HG03457 (cell line): ENCODE results near the gene PDK2.

Source experiments
- ATAC-seq: cut with Tn5 transposase; IDR thresholded peaks from one replicate; pipeline ENCODE4 v1.9.1; 2021; ENCODE audit warnings: moderate number of reproducible peaks; ENCODE audit not compliant: unreplicated experiment

The PDK2 gene

DNA sequence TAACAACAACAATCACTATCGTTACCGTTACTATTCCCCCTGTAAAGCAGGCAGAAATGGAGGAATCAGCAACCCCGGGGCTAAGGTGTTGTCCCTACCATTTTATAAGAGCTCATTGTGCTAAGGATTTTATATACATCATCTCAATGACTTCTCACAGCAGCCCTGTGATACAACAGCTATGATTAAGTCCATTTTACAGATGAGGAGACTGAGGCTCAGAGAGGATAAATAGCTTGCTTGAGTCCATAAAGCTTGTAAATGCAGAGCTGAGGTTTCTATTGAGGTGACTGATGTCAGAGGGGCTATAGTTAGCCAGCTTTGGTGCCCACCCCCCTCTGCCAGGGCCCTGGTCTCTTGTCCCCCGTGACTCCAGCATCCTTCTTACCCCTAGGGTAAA, 16.7 kb upstream of the PDK2 start:
- ATAC-seq: no peak

DNA sequence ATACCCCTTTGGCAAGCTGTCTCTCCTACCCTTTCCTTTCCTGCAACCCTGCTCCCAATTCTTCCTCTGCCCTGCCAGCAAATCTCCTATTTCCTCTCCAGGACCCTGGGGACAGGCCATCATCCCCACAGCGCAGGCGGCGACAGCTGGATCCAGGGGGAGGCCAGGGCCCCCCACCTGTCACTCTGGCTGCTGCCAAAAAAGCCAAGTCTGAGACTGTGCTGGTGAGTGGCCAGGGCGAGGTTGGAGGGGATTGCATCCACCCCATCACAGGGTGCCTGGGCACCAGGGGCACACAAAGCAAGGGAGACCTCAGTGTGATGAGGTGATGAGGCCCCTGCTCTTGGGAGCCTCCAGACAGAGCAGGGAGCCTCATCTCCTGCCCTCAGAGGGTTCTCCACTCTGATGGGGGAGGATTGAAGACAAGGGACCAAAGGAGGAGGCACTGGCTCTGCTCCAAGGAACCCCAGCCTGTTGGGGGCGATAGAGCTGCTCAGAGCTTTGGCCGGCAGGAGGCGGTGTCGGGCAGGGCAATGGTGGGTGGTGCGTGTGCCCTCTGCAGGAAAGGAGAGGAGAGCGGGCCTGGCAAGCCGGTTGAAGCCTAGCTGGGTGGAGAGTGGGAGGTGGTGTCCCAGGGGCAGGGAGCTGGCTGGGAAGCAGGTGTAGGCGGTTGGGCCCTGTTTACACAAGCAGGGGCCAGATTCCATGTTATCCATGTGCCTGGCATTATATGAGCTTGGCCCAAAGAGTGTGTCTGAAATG, 15.6 kb upstream of the PDK2 start:
- no peak for ATAC-seq

DNA sequence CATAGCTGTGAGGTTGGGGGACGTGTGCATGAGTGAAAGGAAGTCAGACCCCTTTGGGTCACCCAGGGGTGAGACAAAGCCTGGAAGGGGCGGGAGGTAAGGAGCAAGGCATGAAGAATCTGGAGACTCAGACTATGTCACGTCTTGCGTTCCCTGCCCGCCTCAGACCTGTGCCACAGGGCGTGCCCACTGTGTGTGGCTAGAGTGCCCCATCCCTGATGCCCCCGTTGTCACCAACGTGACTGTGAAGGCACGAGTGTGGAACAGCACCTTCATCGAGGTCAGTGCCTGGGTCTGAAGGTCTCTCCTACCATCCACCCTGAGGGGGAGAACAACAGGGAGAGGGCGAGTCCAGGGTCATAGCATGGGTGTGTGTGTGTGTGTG, 15.1 kb upstream of the PDK2 start:
- no peak for ATAC-seq

DNA sequence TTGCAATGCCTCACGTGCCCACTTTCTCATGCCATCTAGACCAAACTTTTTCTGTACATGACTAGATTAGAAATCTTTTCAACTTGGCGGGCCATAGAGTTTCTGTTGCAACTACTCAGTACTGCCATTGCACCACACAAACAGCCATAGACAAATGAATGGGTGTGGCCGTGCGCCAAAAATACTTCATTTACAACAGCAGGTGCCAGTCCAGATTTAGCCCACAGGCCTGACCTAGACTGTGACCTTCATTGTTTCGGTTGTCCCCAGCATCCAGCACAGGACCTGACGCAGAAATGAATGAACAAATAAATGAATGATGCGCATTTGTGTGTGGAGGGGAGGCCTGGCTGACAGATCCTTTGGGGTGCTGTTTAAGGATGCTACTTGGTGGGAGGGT, 14.3 kb upstream of the PDK2 start:
- no peak for ATAC-seq

DNA sequence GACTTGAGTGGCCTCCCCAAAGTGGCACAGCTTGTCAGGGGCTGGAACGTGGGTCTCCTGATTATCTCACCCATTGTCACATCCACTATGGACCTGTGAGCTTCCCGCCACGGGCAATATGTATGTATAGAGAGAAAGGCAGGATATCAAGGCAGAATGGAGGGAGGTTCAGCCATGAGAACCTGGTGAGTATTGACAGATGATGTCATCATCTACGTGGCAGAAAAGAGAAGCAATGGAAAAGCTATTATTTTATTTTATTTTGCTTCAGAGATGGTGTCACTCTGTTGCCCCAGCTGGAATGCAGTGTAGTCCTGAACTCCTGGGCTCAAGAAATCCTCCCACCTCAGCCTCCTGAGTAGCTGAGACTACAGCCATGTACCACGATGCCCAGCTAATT, 13.4 kb upstream of the PDK2 start:
- ATAC-seq: no peak

DNA sequence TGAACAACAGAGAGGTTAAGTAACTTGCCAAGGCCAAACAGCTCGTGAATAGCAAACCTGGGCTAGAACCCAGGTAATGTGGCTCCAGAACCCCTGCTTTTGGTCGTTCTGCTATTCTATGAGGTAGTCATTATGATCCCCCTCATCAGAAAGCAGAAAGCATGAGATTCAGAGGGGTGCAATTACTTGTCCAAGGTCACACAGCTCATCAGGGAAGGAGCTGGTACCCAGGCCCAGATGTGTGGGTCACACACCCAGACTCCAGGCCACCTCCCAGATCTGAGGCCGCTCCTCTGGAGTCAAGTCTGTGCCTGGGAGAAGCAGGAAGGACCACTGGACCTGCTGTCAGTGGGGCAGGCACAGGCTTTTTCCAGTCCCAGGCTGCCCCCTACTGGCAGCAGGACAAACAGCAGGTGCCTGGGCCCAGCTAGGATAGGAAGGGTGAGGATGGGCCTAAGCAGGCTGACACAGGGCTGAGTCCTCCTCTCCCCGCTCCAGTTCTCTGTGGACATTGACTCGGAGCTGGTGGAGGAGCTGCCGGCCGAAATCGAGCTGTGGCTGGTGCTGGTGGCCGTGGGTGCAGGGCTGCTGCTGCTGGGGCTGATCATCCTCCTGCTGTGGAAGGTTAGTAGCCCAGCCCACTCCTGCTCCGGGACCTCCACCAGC, 7.8 kb upstream of the PDK2 start:
- ATAC-seq: no peak

DNA sequence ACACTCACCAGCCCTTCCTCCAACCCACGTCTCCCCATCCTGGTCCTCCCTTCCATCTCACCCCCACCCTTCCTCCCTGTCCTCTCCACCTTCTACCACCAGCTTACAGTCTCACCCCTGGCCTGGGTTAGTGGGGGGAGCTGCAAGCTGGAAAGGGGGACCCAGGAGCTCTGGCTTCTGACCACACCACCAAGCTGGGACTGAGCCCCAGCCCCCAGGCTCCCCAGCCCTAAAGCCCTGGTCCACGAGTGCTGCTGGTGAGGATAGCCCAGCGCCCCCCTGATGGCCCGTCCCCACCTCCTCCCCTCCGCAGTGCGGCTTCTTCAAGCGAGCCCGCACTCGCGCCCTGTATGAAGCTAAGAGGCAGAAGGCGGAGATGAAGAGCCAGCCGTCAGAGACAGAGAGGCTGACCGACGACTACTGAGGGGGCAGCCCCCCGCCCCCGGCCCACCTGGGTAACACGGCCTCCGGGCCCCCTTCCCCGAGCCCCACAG, 7.2 kb upstream of the PDK2 start:
- no peak for ATAC-seq

DNA sequence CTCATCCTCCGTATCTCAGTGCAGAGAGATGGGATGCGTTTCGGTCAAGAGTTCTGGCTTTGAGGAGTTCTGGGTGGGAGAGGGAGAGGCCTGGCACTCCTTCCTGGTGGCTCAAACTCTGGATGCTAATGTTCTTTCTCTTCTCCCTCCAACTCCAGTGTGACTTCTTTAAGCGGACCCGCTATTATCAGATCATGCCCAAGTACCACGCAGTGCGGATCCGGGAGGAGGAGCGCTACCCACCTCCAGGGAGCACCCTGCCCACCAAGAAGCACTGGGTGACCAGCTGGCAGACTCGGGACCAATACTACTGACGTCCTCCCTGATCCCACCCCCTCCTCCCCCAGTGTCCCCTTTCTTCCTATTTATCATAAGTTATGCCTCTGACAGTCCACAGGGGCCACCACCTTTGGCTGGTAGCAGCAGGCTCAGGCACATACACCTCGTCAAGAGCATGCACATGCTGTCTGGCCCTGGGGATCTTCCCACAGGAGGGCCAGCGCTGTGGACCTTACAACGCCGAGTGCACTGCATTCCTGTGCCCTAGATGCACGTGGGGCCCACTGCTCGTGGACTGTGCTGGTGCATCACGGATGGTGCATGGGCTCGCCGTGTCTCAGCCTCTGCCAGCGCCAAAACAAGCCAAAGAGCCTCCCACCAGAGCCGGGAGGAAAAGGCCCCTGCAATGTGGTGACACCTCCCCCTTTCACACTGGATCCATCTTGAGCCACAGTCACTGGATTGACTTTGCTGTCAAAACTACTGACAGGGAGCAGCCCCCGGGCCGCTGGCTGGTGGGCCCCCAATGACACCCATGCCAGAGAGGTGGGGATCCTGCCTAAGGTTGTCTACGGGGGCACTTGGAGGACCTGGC, 6.0 kb upstream of the PDK2 start:
- no peak for ATAC-seq

DNA sequence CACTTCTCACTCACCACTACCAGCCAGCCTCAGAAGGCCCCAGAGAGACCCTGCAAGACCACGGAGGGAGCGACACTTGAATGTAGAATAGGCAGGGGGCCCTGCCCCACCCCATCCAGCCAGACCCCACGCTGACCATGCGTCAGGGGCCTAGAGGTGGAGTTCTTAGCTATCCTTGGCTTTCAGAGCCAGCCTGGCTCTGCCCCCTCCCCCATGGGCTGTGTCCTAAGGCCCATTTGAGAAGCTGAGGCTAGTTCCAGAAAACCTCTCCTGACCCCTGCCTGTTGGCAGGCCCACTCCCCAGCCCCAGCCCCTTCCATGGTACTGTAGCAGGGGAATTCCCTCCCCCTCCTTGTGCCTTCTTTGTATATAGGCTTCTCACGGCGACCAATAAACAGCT, 5.1 kb upstream of the PDK2 start:
- no peak for ATAC-seq

DNA sequence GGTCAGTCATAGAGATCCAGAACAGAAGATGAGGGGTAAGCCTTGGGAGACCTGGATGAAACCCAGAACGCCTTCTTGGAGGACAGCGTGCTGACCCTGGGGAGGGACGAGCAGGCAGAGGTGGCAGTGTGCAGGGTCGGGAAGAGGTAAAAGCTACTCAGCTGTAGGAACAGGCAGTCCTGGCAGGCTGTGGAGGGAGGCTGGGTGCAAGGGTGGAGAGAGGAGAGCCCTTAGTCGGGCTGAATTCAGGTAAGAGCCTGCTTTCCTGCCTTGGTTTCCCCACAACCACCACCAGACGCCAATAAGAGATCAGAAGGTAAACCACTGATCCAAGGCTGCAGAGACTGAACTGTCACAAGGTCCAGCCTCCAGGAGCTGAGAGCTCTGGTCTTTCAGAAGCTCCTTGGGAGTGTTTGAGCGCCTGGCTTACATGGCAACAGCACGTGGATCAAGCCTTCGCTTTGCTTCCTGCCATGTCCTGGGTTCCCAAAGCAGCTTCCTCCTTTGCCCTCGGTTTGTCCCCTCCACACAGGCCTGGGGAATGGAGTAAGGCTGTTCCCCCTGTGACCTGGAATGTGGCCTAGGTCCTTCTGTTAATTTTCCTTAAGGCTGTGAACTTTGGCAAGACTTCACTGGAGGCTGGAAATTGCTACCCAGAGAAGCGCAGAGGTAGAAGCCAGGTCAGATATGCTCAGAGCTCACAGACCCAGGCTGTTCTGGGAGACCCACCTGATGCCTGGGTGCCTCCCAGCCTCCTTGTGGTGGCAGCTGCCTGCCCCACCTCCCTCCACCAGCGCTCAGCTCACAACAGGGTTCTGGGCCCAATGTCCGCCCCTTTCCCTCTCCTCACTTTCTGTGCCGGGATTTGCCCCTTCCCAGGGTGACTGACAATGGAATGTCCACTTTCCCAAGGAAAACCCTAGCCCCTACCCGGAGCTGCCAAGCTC, 3.9 kb upstream of the PDK2 start:
- ATAC-seq: no peak

DNA sequence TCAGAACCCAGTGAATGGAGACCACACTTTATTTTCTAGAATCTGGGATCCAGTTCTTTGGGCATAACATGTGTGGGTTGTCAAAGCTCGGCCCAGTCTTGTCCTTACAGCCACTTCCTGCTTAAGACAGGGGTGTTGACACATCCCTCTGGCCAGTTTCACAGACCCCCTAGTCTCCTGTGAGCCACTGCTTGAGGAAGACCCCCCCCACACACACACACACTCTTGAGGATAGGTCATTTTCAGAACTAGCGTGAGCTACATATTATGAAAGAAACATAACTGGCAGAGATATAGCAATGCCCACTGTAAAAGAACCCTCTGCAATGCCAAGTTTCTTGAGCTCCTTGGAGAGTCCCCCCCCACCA, 3.2 kb upstream of the PDK2 start:
- no peak for ATAC-seq

DNA sequence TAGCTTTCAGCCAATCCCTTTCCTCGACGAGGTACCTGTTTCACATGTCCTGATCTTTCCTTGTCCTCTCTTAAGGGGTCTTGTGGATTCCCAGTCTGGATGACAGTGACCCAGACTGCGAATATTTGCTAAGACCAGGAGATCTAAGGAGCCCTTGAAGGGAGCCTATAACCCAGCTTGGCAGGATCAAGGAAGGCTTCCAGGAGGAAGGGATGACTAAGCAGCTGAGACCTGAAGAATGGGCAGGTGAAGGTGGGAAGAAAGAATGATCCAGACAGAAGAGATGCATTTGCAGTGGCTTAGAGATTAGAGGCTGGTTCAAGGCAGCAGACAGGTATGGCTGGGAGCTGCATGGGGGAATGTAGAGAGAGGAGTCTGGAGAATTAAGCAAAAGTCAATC, 1.9 kb upstream of the PDK2 start:
- ATAC-seq: no peak

DNA sequence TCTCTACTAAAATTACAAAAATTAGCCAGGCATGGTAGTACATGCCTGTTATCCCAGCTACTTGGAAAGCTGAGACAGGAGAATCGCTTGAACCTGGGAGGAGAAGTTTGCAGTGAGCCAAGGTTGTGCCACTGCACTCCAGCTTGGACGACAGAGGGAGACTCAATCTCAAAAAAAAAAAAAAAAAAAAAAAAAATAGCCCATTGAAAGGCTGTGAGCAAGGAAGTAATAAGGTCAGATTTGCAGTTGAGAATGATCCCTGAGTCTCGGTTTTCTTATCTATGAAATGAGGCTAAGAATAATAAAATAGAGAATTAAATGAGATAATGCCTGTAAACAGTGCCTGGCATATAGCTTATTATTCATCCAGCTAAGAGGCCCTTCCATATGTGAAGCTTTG, 1.3 kb upstream of the PDK2 start:
- no peak for ATAC-seq

DNA sequence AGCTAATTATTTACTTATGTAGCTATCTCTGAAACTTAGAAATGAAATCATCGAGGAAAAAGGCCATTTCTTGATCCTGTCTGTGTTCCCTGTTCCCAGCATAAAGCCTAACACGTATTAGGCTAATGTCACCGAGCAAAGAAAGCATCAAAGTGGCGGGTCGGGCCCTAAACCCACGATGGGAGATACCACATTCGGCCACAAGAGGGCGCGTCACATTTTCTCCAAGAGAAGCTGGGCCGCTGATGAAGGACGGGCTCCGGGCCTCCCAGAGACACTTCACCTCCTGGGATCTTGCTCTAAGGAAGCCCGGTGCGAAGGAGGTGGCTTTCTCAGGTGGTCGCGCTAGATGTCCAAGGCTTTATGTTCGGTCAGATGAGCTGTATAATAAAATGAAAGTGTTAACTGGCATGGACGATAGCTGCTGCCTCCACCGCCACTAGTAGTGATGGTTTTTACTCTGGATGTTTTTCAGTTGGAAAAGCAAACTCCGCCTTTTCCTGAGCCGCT, 853 bp upstream of the PDK2 start:
- ATAC-seq: peak; percentile 36

DNA sequence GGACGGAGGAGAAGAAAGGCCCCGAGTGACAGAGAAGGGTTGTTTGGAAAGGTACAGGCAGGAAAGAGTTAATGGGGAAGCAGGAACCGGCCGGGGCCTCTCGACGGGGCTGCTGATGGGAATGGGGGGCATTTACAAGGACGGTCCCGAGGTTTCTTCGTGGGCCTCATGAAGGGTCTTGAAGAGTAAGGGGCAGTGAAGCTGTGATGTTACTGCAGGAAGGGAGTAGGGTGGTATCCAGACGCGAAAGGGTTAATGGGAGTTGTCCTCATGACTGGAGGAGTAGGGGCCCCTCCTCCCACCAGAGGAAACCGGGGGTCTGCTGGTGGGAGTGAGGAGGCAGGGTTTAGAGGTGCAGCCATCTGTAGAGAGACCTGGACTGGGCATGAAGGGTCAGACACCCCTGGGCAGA, 481 bp downstream of the PDK2 start:
- ATAC-seq: no peak

DNA sequence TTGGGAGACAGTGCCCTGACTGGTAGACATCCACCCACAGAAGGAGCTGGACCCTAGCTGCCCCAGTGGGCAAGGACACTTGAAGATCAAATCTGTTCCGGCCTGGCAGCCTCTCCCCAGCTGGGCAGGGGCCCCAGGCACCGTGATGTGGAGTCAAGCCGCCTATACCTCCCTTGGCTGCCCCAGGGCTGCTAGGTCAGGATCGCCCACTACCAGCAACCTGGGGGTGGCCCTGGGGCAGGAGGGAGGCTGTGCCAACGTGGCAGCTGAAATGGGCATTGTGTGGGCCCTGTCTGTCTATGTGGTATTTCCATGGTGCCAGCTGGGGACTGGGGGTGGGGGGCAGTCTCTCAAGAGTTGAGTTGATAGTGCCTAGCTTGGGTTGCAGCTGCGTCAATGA, 941 bp downstream of the PDK2 start:
- ATAC-seq: no peak

DNA sequence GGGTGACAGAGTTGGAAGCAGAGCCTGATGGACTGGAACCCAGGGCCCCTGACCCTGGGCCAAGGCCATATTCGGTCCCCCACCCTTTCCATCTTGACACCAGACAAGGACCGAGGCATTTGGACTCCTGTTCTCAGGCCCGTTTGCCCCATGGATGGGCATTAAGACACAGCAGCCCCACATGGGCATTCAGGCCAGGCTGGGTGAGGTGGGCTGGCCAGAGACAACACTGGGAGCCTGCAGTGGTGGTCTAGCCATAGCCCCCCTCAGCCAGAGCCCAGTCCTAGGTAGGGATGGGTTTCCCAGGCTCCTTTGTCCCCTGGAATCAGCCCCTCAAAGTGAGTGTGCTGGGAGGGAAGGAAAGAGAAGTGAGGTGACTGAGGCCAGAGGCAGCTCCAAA, 1.6 kb downstream of the PDK2 start:
- no peak for ATAC-seq

DNA sequence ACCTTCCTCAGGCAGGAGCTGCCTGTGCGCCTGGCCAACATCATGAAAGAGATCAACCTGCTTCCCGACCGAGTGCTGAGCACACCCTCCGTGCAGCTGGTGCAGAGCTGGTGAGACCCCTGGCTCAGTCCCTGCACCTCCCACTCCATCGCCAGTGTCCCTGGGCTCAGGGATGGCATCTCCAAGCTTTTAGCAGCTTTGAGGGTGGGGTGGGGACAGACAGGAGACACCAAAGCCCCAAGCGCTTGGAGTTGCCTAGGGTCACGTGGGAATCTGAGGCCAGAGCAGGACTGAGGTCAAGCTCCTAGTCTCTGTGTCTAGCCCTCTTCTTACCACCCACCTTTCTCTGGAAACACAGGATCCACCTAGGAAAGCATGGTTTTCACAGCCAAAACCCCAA, 2.3 kb downstream of the PDK2 start:
- ATAC-seq: no peak

DNA sequence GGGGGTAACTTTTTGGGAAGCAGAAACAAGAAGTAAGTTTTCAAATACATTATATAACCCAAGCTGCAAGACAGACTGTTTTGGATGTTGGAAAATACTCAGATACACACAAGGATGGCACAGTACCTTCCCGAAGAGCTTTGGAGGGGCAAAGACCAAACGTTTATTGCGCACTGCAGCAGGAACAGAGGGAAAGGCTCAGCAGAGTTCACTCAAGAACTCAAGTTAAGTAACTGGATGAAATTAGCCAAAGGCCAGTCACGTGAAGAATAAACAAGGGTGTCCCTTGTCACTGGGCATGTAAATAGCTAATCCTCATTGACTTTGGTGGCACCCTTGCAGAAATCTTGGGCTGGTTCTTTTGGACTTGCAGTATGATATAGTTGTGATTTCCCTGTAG, 2.8 kb downstream of the PDK2 start:
- no peak for ATAC-seq

DNA sequence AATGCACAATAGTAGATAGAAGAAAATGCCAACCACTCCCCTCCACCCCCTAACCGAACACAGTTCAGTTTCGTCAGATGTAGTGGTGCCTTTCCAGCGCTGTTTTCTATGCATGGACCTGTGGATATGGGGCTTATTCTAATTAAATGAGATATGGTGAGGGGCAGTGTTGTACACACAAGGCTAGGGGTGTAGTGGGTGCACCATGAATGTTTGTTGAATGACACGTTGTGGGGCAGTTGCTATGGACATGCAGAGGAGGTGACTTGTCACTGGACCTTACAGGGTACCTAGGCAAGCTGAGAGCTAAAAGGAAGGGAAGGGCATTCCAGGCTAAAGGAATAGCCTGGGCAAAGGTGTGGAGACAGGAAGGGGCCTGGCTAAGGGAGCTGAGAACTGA, 3.4 kb downstream of the PDK2 start:
- no peak for ATAC-seq

DNA sequence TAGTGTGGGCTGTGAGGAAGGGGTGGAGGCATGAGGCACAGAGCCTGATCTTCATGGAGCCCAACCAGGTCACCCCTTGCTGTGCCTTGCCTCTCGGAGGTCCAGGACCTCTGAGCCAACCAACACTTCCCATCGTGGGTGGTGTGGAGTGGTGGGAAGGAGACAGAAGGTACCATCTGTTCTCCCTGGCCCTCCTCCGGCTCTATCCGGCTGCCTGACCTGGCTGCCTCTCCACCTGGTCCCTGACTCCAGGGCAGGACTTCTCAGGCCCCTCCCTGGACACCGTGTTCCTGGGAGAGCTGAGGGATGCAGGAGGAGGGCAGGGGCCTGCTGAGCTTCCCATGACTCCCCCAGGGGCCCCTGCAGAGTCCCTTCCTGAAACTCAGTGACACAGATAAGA, 3.9 kb downstream of the PDK2 start:
- no peak for ATAC-seq
